Spleen (tissue), 11 donors: Measurements from ENCODE around the gene FBXL17. TPM values are rescaled to one million over a fixed set of nuclear protein-coding genes. Genes with fewer than 3 reads are reported as not detected.

Source experiments
- DNase-seq: peaks from one replicate; pipeline ENCODE4 v3.0.0-alpha.2; 2020
- H3K27ac ChIP-seq, 8 donors: fragments of 200-600 bp; sonication (generic) in 7 of 8; 1 replicate in 4 of 8; 2 replicates in 4 of 8; pipeline versions ENCODE4 v1.5.0 to v1.8.0; 2016 to 2021; ENCODE audit warnings: inconsistent platforms in 4 of 8, mild to moderate bottlenecking in 4 of 8, moderate library complexity in 1 of 8
- H3K27me3 ChIP-seq, 7 donors: fragments of 200-600 bp; sonication (generic) in 6 of 7; replicated peaks in 1 of 7; 1 replicate in 4 of 7; 2 replicates in 3 of 7; pipeline versions ENCODE4 v1.5.0 to v1.8.0; 2016 to 2021; ENCODE audit warnings: inconsistent platforms in 3 of 7, mild to moderate bottlenecking in 1 of 7
- H3K36me3 ChIP-seq, 6 donors: fragments of 200-600 bp; sonication (generic) in 5 of 6; 1 replicate in 4 of 6; 2 replicates in 2 of 6; pipeline versions ENCODE4 v1.5.0 to v1.8.0; 2016 to 2021; ENCODE audit warnings: inconsistent platforms in 2 of 6
- H3K4me1 ChIP-seq, 6 donors: fragments of 200-600 bp; sonication (generic) in 5 of 6; 1 replicate in 3 of 6; 2 replicates in 3 of 6; pipeline versions ENCODE4 v1.5.0 to v1.8.0; 2016 to 2021; ENCODE audit warnings: inconsistent platforms in 3 of 6
- H3K4me3 ChIP-seq, 8 donors: fragments of 200-600 bp; sonication (generic) in 7 of 8; 1 replicate in 4 of 8; 2 replicates in 4 of 8; pipeline versions ENCODE4 v1.5.0 to v1.8.0; 2016 to 2021; ENCODE audit warnings: inconsistent platforms in 4 of 8, mild to moderate bottlenecking in 4 of 8, moderate library complexity in 2 of 8
- H3K9me3 ChIP-seq, 8 donors: fragments of 200-600 bp; sonication (generic) in 7 of 8; 1 replicate in 4 of 8; 2 replicates in 4 of 8; pipeline versions ENCODE4 v1.5.0 to v1.8.0; 2016 to 2021; ENCODE audit warnings: inconsistent platforms in 4 of 8
- CTCF ChIP-seq, 11 experiments: fragments of 200-600 bp in 7 of 11; fragments of 450-650 bp in 4 of 11; sonication (generic) in 4 of 11; IDR thresholded peaks in 8 of 11; conservative IDR thresholded peaks in 3 of 11; 1 replicate in 7 of 11; 2 replicates in 4 of 11; pipeline versions ENCODE4 v1.4.0 to v1.8.0; 2016 to 2021; ENCODE audit warnings: antibody characterized with exemption in 11 of 11, inconsistent platforms in 4 of 11, mild to moderate bottlenecking in 1 of 11
- POLR2A ChIP-seq, 3 donors: fragments of 450-650 bp; IDR thresholded peaks; one replicate each; pipeline ENCODE4 v1.5.1; 2017; ENCODE audit warnings: antibody characterized with exemption in 3 of 3, mild to moderate bottlenecking in 1 of 3
- POLR2AphosphoS5 ChIP-seq, 3 donors: sonication (generic); formaldehyde crosslinking; IDR thresholded peaks; one replicate each; pipeline ENCODE4 v1.5.1; 2017; ENCODE audit warnings: antibody characterized with exemption in 3 of 3
- WGBS, 5 donors: extraction: QIAGEN DNeasy Blood & Tissue Kit in 3 of 5; methylation state at CpG; one replicate each; pipeline versions ENCODE4 v1.1.5 to v1.1.7; 2013 to 2018; 5-methylcytosine and 5-hydroxymethylcytosine counted together
- intact Hi-C: fragments of 100-400 bp; cut with DNase I; formaldehyde crosslinking; loops from one replicate; pipeline ENCODE4 v1.15.0; 2023; ENCODE audit warnings: low total_unique reads
- polyA plus RNA-seq, 3 donors: library from polyadenylated mRNA; stranded (reverse); fragments of 200-250 nt; gene quantifications; one replicate each; pipeline ENCODE4 v1.2.1, GENCODE V29; 2013
- total RNA-seq, 7 donors: library from RNA; depleted of rRNA in 3 of 7; stranded (reverse); fragments of >200 nt in 3 of 7; fragmentation: NEBNext Ultra II Directional in 4 of 7; extraction: Animal tissue kit (Norgen Biotek cat#: 25700) in 4 of 7; gene quantifications; one replicate each; pipeline versions ENCODE4 v1.1.0 to v1.2.1, GENCODE V29; 2016 to 2021
- donor health status: healthy with polysubstance abuse.
- donor health status: DM: no; HTN: no; CAD: no; lungs with moderate emphysema.
- donor health status: DM: no; HTN: no; CAD: no.
- donor health status: Bipolar disorder and iron deficiency.
- donor health status: healthy.
- donor health status: DM: no; HTN: no; CAD: no.
- donor health status: DM: yes; HTN: yes; CAD: no.

Gene FBXL17
- total and polyA plus RNA-seq, 10 donors, result 5.1 to 39.9 (median 21.8) TPM

- TF ChIP-seq CTCF (IDR thresholded peaks at IDR 0.05 in 8 of 11, conservative IDR thresholded peaks at IDR 0.05 in 3 of 11) (no peak), POLR2A (IDR thresholded peaks at IDR 0.05) (no peak), POLR2AphosphoS5 (IDR thresholded peaks at IDR 0.05) (no peak)
- intact Hi-C loops, result no loop called here
- no peak overlapping the region for H3K27ac ChIP-seq
- WGBS, 5 donors, result 89 to 100% (median 93%) methylated on average over 1 of the region's 1 CpG
- no peaks in the 10 kb centered on the region for H3K27me3 ChIP-seq
- H3K4me3 ChIP-seq, result no peak overlapping the region
- H3K4me1 ChIP-seq, result no peaks in the 10 kb centered on the region
- peaks cover 0 to 16% (median 7%) of the 10 kb centered on the region in 8 donors for H3K9me3 ChIP-seq
- no peaks in the 10 kb centered on the region for H3K36me3 ChIP-seq
- DNase-seq, result no peak
These were observed 303.0 kb downstream of the FBXL17 start for GRCh38 chr5:108078882-108079281.

GRCh38 chr5:108078345-108078744, 303.6 kb downstream of the FBXL17 start:
- Histone ChIP-seq H3K9me3 (peaks cover 0 to 20% (median 11%) of the 10 kb centered on the region in 8 donors), H3K36me3 (no peaks in the 10 kb centered on the region), H3K4me3 (no peak overlapping the region), H3K27me3 (no peaks in the 10 kb centered on the region), H3K4me1 (no peaks in the 10 kb centered on the region), H3K27ac (no peak overlapping the region)
- 93 to 99% (median 97%) methylated on average over 3 of the region's 3 CpGs for WGBS, 5 donors
- no peak for DNase-seq
- intact Hi-C loops, result no loop called here
- no peak for TF ChIP-seq POLR2A (IDR thresholded peaks at IDR 0.05)
- no peak for TF ChIP-seq CTCF (IDR thresholded peaks at IDR 0.05 in 8 of 11, conservative IDR thresholded peaks at IDR 0.05 in 3 of 11)
- no peak for TF ChIP-seq POLR2AphosphoS5 (IDR thresholded peaks at IDR 0.05)

GRCh38 chr5:108074626-108075025, 307.3 kb downstream of the FBXL17 start:
- H3K27me3 ChIP-seq, result no peaks in the 10 kb centered on the region
- H3K27ac ChIP-seq, result no peak overlapping the region
- H3K4me3 ChIP-seq, result no peak overlapping the region
- H3K4me1 ChIP-seq, result no peaks in the 10 kb centered on the region
- intact Hi-C loops, result no loop called here
- no peaks in the 10 kb centered on the region for H3K36me3 ChIP-seq
- TF ChIP-seq POLR2A (IDR thresholded peaks at IDR 0.05) (no peak), POLR2AphosphoS5 (IDR thresholded peaks at IDR 0.05) (no peak), CTCF (IDR thresholded peaks at IDR 0.05 in 8 of 11, conservative IDR thresholded peaks at IDR 0.05 in 3 of 11) (no peak)
- WGBS, 5 donors, result 91 to 97% (median 96%) methylated on average over 2 of the region's 2 CpGs
- peaks cover 0 to 22% (median 11%) of the 10 kb centered on the region in 8 donors for H3K9me3 ChIP-seq
- DNase-seq, result no peak

GRCh38 chr5:108064302-108064701, 317.6 kb downstream of the FBXL17 start:
- no peaks in the 10 kb centered on the region for H3K4me1 ChIP-seq
- no peak overlapping the region for H3K4me3 ChIP-seq
- no peak for DNase-seq
- intact Hi-C loops, result no loop called here
- no peaks in the 10 kb centered on the region for H3K27me3 ChIP-seq
- no peaks in the 10 kb centered on the region for H3K9me3 ChIP-seq
- H3K36me3 ChIP-seq, result no peaks in the 10 kb centered on the region
- H3K27ac ChIP-seq, result no peak overlapping the region
- TF ChIP-seq CTCF (IDR thresholded peaks at IDR 0.05 in 8 of 11, conservative IDR thresholded peaks at IDR 0.05 in 3 of 11) (no peak), POLR2AphosphoS5 (IDR thresholded peaks at IDR 0.05) (no peak), POLR2A (IDR thresholded peaks at IDR 0.05) (no peak)
